IMR-90 (cell line): ENCODE data around the gene CFAP251. TPM values are rescaled to one million over a fixed set of nuclear protein-coding genes. Genes with fewer than 3 reads are reported as not detected.

Source experiments
- ATAC-seq: fragments of 200-7000 bp; cut with Tn5 transposase; 2 replicates; pipeline ENCODE4 v1.9.1; 2020; ENCODE audit warnings: low read depth, mild to moderate bottlenecking, moderate library complexity
- BruUV-seq: library from RNA; stranded (reverse); fragments of 400-500 nt; replicated peaks from 2 replicates; lab custom pipeline; 2021; lab: Mats Ljungman, UMichigan
- CTCF ChIA-PET: fragments of 300-600 bp; formaldehyde crosslinking; extraction: SDS; loops from one replicate; lab custom pipeline; 2021; ENCODE audit warnings: antibody characterized with exemption; lab: Yijun Ruan, JAX
- POLR2A ChIA-PET: fragments of 300-600 bp; sonication (Branson Sonifier 250); formaldehyde crosslinking; loops from one replicate; lab custom pipeline; 2022; ENCODE audit warnings: antibody characterized with exemption; ENCODE audit not compliant: unreplicated experiment; lab: Charles Lee
- DNase-seq: peaks from one replicate; pipeline ENCODE4 v3.0.0; 2013
- H2AFZ ChIP-seq: replicated peaks from 2 replicates; pipeline ENCODE3; 2013; ENCODE audit warnings: low read length, mild to moderate bottlenecking; ENCODE audit not compliant: poor library complexity
- H2AK5ac ChIP-seq: 2 replicates; pipeline ENCODE4 v1.6.1; 2013; ENCODE audit warnings: low read depth, low read length, inconsistent platforms
- H2AK9ac ChIP-seq: replicated peaks from 2 replicates; pipeline ENCODE3; 2013; ENCODE audit warnings: mild to moderate bottlenecking, low read depth, low read length, moderate library complexity; ENCODE audit not compliant: poor library complexity
- H2BK120ac ChIP-seq: 2 replicates; pipeline ENCODE4 v1.6.1; 2013; ENCODE audit warnings: low read depth, low read length, inconsistent platforms
- H2BK15ac ChIP-seq: 3 replicates; pipeline ENCODE4 v1.6.1; 2013; ENCODE audit warnings: low read depth, low read length, inconsistent platforms
- H2BK20ac ChIP-seq: 2 replicates; pipeline ENCODE4 v1.6.1; 2013; ENCODE audit warnings: low read depth, mild to moderate bottlenecking, inconsistent platforms, low read length, moderate library complexity
- H2BK5ac ChIP-seq: 2 replicates; pipeline ENCODE4 v1.6.1; 2013; ENCODE audit warnings: mild to moderate bottlenecking, low read depth, low read length, inconsistent platforms; ENCODE audit not compliant: poor library complexity, severe bottlenecking
- H3K14ac ChIP-seq: replicated peaks from 2 replicates; pipeline ENCODE4 v1.6.1; 2013; ENCODE audit warnings: low read depth, low read length, inconsistent platforms
- H3K18ac ChIP-seq: 2 replicates; pipeline ENCODE4 v1.6.1; 2013; ENCODE audit warnings: low read depth, low read length, control low read depth
- H3K23ac ChIP-seq: 2 replicates; pipeline ENCODE4 v1.6.1; 2013; ENCODE audit warnings: low read depth, low read length, inconsistent platforms
- H3K27ac ChIP-seq: 2 replicates; pipeline ENCODE4 v1.5.1; 2013; ENCODE audit warnings: mild to moderate bottlenecking, control low read depth, low read length; ENCODE audit not compliant: insufficient read depth
- H3K27me3 ChIP-seq: 2 replicates; pipeline ENCODE4 v1.6.1; 2013; ENCODE audit warnings: low read length; ENCODE audit not compliant: control insufficient read depth, insufficient read depth
- H3K36me3 ChIP-seq: 2 replicates; pipeline ENCODE4 v1.6.1; 2013; ENCODE audit warnings: low read length, mixed read lengths; ENCODE audit not compliant: control insufficient read depth, insufficient read depth
- H3K4ac ChIP-seq: 2 replicates; pipeline ENCODE4 v1.6.1; 2013; ENCODE audit warnings: low read depth, low read length, inconsistent platforms
- H3K4me1 ChIP-seq: 2 replicates; pipeline ENCODE4 v1.6.1; 2013; ENCODE audit warnings: low read length, mixed read lengths; ENCODE audit not compliant: control insufficient read depth, insufficient read depth
- H3K4me2 ChIP-seq: 2 replicates; pipeline ENCODE4 v1.6.1; 2013; ENCODE audit warnings: low read depth, mild to moderate bottlenecking, control low read depth, low read length, moderate library complexity
- H3K4me3 ChIP-seq: 2 replicates; pipeline ENCODE4 v1.5.1; 2013; ENCODE audit warnings: low read depth, mild to moderate bottlenecking, control low read depth, low read length, moderate library complexity; ENCODE audit not compliant: insufficient read depth
- H3K56ac ChIP-seq: 2 replicates; pipeline ENCODE4 v1.6.1; 2013; ENCODE audit warnings: low read length, inconsistent platforms; ENCODE audit not compliant: insufficient read depth; ENCODE audit errors: extremely low read depth
- H3K79me1 ChIP-seq, 2 experiments: 2 replicates each; pipeline ENCODE4 v1.6.1; 2013; ENCODE audit warnings: low read length in 2 of 2, inconsistent platforms in 1 of 2, low read depth in 1 of 2
- H3K9ac ChIP-seq: 2 replicates; pipeline ENCODE4 v1.6.1; 2013; ENCODE audit warnings: low read depth, low read length, control low read depth
- H3K9me1 ChIP-seq: 2 replicates; pipeline ENCODE4 v1.6.1; 2013; ENCODE audit warnings: low read length, inconsistent platforms; ENCODE audit not compliant: insufficient read depth
- H3K9me3 ChIP-seq: 2 replicates; pipeline ENCODE4 v1.6.1; 2013; ENCODE audit warnings: low read length; ENCODE audit not compliant: control insufficient read depth, insufficient read depth
- H4K20me1 ChIP-seq: 2 replicates; pipeline ENCODE4 v1.6.1; 2013; ENCODE audit warnings: low read length, inconsistent platforms; ENCODE audit not compliant: insufficient read depth
- H4K5ac ChIP-seq: 2 replicates; pipeline ENCODE4 v1.6.1; 2013; ENCODE audit warnings: mild to moderate bottlenecking, low read depth, low read length, control low read depth
- H4K8ac ChIP-seq, 2 experiments: 2 replicates each; pipeline ENCODE4 v1.6.1; 2013; ENCODE audit warnings: low read depth in 2 of 2, low read length in 2 of 2, control low read depth in 1 of 2, inconsistent platforms in 1 of 2
- H4K91ac ChIP-seq: 2 replicates; pipeline ENCODE4 v1.6.1; 2013; ENCODE audit warnings: low read depth, low read length, inconsistent platforms; ENCODE audit not compliant: insufficient read depth
- CHD1 ChIP-seq: IDR thresholded peaks from 2 replicates; pipeline ENCODE4 v1.6.1; 2012; ENCODE audit warnings: low read depth, low read length, improper control_type of control experiment
- FOS ChIP-seq: fragments of 150-350 bp; IDR thresholded peaks from 2 replicates; pipeline ENCODE4 v1.6.1; 2016; ENCODE audit warnings: low read depth, low read length
- MAZ ChIP-seq: IDR thresholded peaks from 2 replicates; pipeline ENCODE4 v1.6.1; 2012; ENCODE audit warnings: low read depth, mild to moderate bottlenecking, low read length, improper control_type of control experiment, moderate library complexity, borderline replicate concordance
- RAD21 ChIP-seq: IDR thresholded peaks from 2 replicates; pipeline ENCODE4 v1.6.1; 2012; ENCODE audit warnings: low read length, improper control_type of control experiment
- USF2 ChIP-seq: fragments of 150-350 bp; IDR thresholded peaks from 2 replicates; pipeline ENCODE4 v1.6.1; 2017; ENCODE audit warnings: mild to moderate bottlenecking, antibody characterized with exemption, low read length, low read depth
- dilution Hi-C: fragments of 300-500 bp; cut with HindIII; formaldehyde crosslinking; loops from one replicate; pipeline ENCODE4 v1.14.3; 2018; ENCODE audit warnings: low sequenced_read_pairs; ENCODE audit not compliant: unreplicated experiment
- in situ Hi-C: fragments of 300-500 bp; cut with MboI; formaldehyde crosslinking; loops from 3 replicates; pipeline ENCODE4 v1.14.3; 2019; ENCODE audit warnings: low sequenced_read_pairs, inconsistent platforms, mixed read lengths
- intact Hi-C: fragments of 100-400 bp; cut with micrococcal nuclease; formaldehyde crosslinking; loops from 2 replicates; pipeline ENCODE4 v1.10.0; 2022
- polyA plus RNA-seq, 3 experiments: library from polyadenylated mRNA; depleted of rRNA; stranded (reverse); fragments of >200 nt; gene quantifications; 2 replicates each; pipeline ENCODE4 v1.2.3, GENCODE V29; 2012; ENCODE audit warnings: low replicate concordance in 1 of 3
- total RNA-seq: library from RNA; depleted of rRNA; stranded (reverse); fragments of >200 nt; gene quantifications from 2 replicates; pipeline ENCODE4 v1.2.3, GENCODE V29; 2012

The CFAP251 gene
- total and polyA plus RNA-seq, 2 of the 4 experiments (the other 2 are of a cell fraction) = 7.8 to 9.1 TPM

GRCh38 chr12:121943926-121944325, 25.5 kb downstream of the CFAP251 start:
- dilution Hi-C loops = no loop called here
- Histone ChIP-seq H3K23ac (no peak overlapping the region), H3K27me3 (no peaks in the 10 kb centered on the region), H4K8ac (no peak overlapping the region; a peak in 1 of 4 replicates), H3K4me2 (no peak overlapping the region), H2BK120ac (no peak overlapping the region; the same call in 1 of the 2 replicates), H2AK9ac (no peak overlapping the region), H3K56ac (no peak overlapping the region), H3K79me1 (no peaks in the 10 kb centered on the region; a peak in 2 of 4 replicates), H2BK20ac (no peak overlapping the region), H3K4ac (no peak overlapping the region; the same call in 1 of the 2 replicates), H3K36me3 (peaks cover 3% of the 10 kb centered on the region; the same call in 1 of the 2 replicates), H3K4me3 (no peak overlapping the region), H2AK5ac (no peak overlapping the region), H2BK15ac (no peak overlapping the region), H3K27ac (no peak overlapping the region), H4K91ac (no peak overlapping the region; the same call in 1 of the 2 replicates), H4K5ac (no peak overlapping the region), H3K9ac (no peak overlapping the region), H2AFZ (no peak overlapping the region), H3K9me3 (no peaks in the 10 kb centered on the region), H3K4me1 (no peaks in the 10 kb centered on the region; the same call in 1 of the 2 replicates), H3K14ac (no peak overlapping the region), H4K20me1 (no peaks in the 10 kb centered on the region), H3K18ac (no peak overlapping the region), H3K9me1 (peaks cover 9% of the 10 kb centered on the region; the same call in 1 of the 2 replicates), H2BK5ac (no peak overlapping the region)
- in situ Hi-C loops = no loop called here
- DNase-seq = no peak
- ChIA-PET POLR2A (no interaction called here), CTCF (no interaction called here)
- ATAC-seq = no peak
- no peak for TF ChIP-seq MAZ
- no peak for TF ChIP-seq USF2
- TF ChIP-seq FOS = no peak
- TF ChIP-seq RAD21 = no peak
- no peak for TF ChIP-seq CHD1
- intact Hi-C loops = no loop called here
- no TSS peak for BruUV-seq
